Left ventricle myocardium inferior (tissue), 1 donor: Measurements from ENCODE around the gene IGFBP7. TPM values are rescaled to one million over a fixed set of nuclear protein-coding genes. Genes with fewer than 3 reads are reported as not detected.

Experiments
- DNase-seq: peaks from one replicate; pipeline ENCODE4 v3.0.0-alpha.2; 2020
- H3K27ac ChIP-seq: fragments of 200-600 bp; replicated peaks from 2 replicates; pipeline ENCODE4 v1.8.0; 2021
- H3K27me3 ChIP-seq: fragments of 200-600 bp; 2 replicates; pipeline ENCODE4 v1.8.0; 2021; ENCODE audit warnings: low read depth
- H3K36me3 ChIP-seq: fragments of 200-600 bp; 2 replicates; pipeline ENCODE4 v1.8.0; 2021
- H3K4me1 ChIP-seq: fragments of 200-600 bp; 2 replicates; pipeline ENCODE4 v1.8.0; 2021
- H3K4me3 ChIP-seq: fragments of 200-600 bp; 2 replicates; pipeline ENCODE4 v1.8.0; 2021; ENCODE audit warnings: mild to moderate bottlenecking, moderate library complexity
- H3K9me3 ChIP-seq: fragments of 200-600 bp; replicated peaks from 2 replicates; pipeline ENCODE4 v1.8.0; 2021
- CTCF ChIP-seq: fragments of 200-600 bp; IDR thresholded peaks from 2 replicates; pipeline ENCODE4 v1.8.0; 2021; ENCODE audit warnings: antibody characterized with exemption, mild to moderate bottlenecking, borderline replicate concordance
- intact Hi-C: fragments of 100-400 bp; cut with micrococcal nuclease; formaldehyde crosslinking; loops from one replicate; pipeline ENCODE4 v1.11.0; 2022
- total RNA-seq: library from RNA; stranded (reverse); fragmentation: NEBNext Ultra II Directional; extraction: Animal tissue kit (Norgen Biotek cat#: 25700); gene quantifications from one replicate; pipeline ENCODE4 v1.2.1, GENCODE V29; 2021
- donor health status: DM: no; HTN: yes; CAD: no; lungs with severe emphysema.

Gene IGFBP7
- total RNA-seq, 1 donor from 2014 or later, result 698 TPM

GRCh38 chr4:56999751-57000150, 110.4 kb downstream of the IGFBP7 start:
- no peaks in the 10 kb centered on the region for H3K27me3 ChIP-seq
- no peak overlapping the region for H3K4me3 ChIP-seq
- intact Hi-C loops, result no loop called here
- H3K36me3 ChIP-seq, result peaks cover 75% of the 10 kb centered on the region
- peaks cover 21% of the 10 kb centered on the region for H3K4me1 ChIP-seq
- TF ChIP-seq CTCF, result no peak
- H3K9me3 ChIP-seq, result no peaks in the 10 kb centered on the region
- no peak overlapping the region for H3K27ac ChIP-seq
- no peak for DNase-seq

GRCh38 chr4:56995525-56995924, 114.7 kb downstream of the IGFBP7 start:
- no peaks in the 10 kb centered on the region for H3K9me3 ChIP-seq
- peak; percentile 69 for DNase-seq
- H3K27ac ChIP-seq, result peak overlapping the region; percentile 74
- H3K4me1 ChIP-seq, result peaks cover 32% of the 10 kb centered on the region
- no peaks in the 10 kb centered on the region for H3K27me3 ChIP-seq
- no peak for TF ChIP-seq CTCF
- H3K36me3 ChIP-seq, result peaks cover 75% of the 10 kb centered on the region
- peak overlapping the region; percentile 8 for H3K4me3 ChIP-seq
- intact Hi-C loops, result no loop called here

GRCh38 chr4:56990109-56990905, 119.9 kb downstream of the IGFBP7 start:
- H3K27me3 ChIP-seq, result no peaks in the 10 kb centered on the region
- no peak for DNase-seq
- H3K36me3 ChIP-seq, result peaks cover 88% of the 10 kb centered on the region
- peaks cover 20% of the 10 kb centered on the region for H3K4me1 ChIP-seq
- intact Hi-C loops, result no loop called here
- no peak for TF ChIP-seq CTCF
- H3K27ac ChIP-seq, result no peak overlapping the region
- H3K9me3 ChIP-seq, result no peaks in the 10 kb centered on the region
- H3K4me3 ChIP-seq, result no peak overlapping the region

- Histone ChIP-seq H3K4me3 (no peak overlapping the region), H3K36me3 (peaks cover 66% of the 10 kb centered on the region), H3K4me1 (peaks cover 43% of the 10 kb centered on the region), H3K27ac (no peak overlapping the region), H3K9me3 (no peaks in the 10 kb centered on the region), H3K27me3 (no peaks in the 10 kb centered on the region)
- no peak for TF ChIP-seq CTCF
- no peak for DNase-seq
- intact Hi-C loops, result no loop called here
Measured at GRCh38 chr4:56986952-56987351, 123.2 kb downstream of the IGFBP7 start.

GRCh38 chr4:56986192-56986591, 124.0 kb downstream of the IGFBP7 start:
- Histone ChIP-seq H3K4me1 (peaks cover 43% of the 10 kb centered on the region), H3K27ac (no peak overlapping the region), H3K36me3 (peaks cover 59% of the 10 kb centered on the region), H3K27me3 (no peaks in the 10 kb centered on the region), H3K4me3 (no peak overlapping the region), H3K9me3 (no peaks in the 10 kb centered on the region)
- TF ChIP-seq CTCF, result no peak
- intact Hi-C loops, result no loop called here
- DNase-seq, result no peak
